IMR-90 (cell line): ENCODE results near the gene SLC9A7. TPM values are rescaled to one million over a fixed set of nuclear protein-coding genes. Genes with fewer than 3 reads are reported as not detected.

Experiments used
- ATAC-seq: fragments of 200-7000 bp; cut with Tn5 transposase; 2 replicates; pipeline ENCODE4 v1.9.1; 2020; ENCODE audit warnings: low read depth, mild to moderate bottlenecking, moderate library complexity
- BruUV-seq: library from RNA; stranded (reverse); fragments of 400-500 nt; replicated peaks from 2 replicates; lab custom pipeline; 2021; lab: Mats Ljungman, UMichigan
- CTCF ChIA-PET: fragments of 300-600 bp; formaldehyde crosslinking; extraction: SDS; loops from one replicate; lab custom pipeline; 2021; ENCODE audit warnings: antibody characterized with exemption; lab: Yijun Ruan, JAX
- POLR2A ChIA-PET: fragments of 300-600 bp; sonication (Branson Sonifier 250); formaldehyde crosslinking; loops from one replicate; lab custom pipeline; 2022; ENCODE audit warnings: antibody characterized with exemption; ENCODE audit not compliant: unreplicated experiment; lab: Charles Lee
- DNase-seq: peaks from one replicate; pipeline ENCODE4 v3.0.0; 2013
- H2AFZ ChIP-seq: replicated peaks from 2 replicates; pipeline ENCODE3; 2013; ENCODE audit warnings: low read length, mild to moderate bottlenecking; ENCODE audit not compliant: poor library complexity
- H2AK5ac ChIP-seq: 2 replicates; pipeline ENCODE4 v1.6.1; 2013; ENCODE audit warnings: low read depth, low read length, inconsistent platforms
- H2AK9ac ChIP-seq: replicated peaks from 2 replicates; pipeline ENCODE3; 2013; ENCODE audit warnings: mild to moderate bottlenecking, low read depth, low read length, moderate library complexity; ENCODE audit not compliant: poor library complexity
- H2BK120ac ChIP-seq: 2 replicates; pipeline ENCODE4 v1.6.1; 2013; ENCODE audit warnings: low read depth, low read length, inconsistent platforms
- H2BK15ac ChIP-seq: 3 replicates; pipeline ENCODE4 v1.6.1; 2013; ENCODE audit warnings: low read depth, low read length, inconsistent platforms
- H2BK20ac ChIP-seq: 2 replicates; pipeline ENCODE4 v1.6.1; 2013; ENCODE audit warnings: low read depth, mild to moderate bottlenecking, inconsistent platforms, low read length, moderate library complexity
- H2BK5ac ChIP-seq: 2 replicates; pipeline ENCODE4 v1.6.1; 2013; ENCODE audit warnings: mild to moderate bottlenecking, low read depth, low read length, inconsistent platforms; ENCODE audit not compliant: poor library complexity, severe bottlenecking
- H3K14ac ChIP-seq: replicated peaks from 2 replicates; pipeline ENCODE4 v1.6.1; 2013; ENCODE audit warnings: low read depth, low read length, inconsistent platforms
- H3K18ac ChIP-seq: 2 replicates; pipeline ENCODE4 v1.6.1; 2013; ENCODE audit warnings: low read depth, low read length, control low read depth
- H3K23ac ChIP-seq: 2 replicates; pipeline ENCODE4 v1.6.1; 2013; ENCODE audit warnings: low read depth, low read length, inconsistent platforms
- H3K27ac ChIP-seq: 2 replicates; pipeline ENCODE4 v1.5.1; 2013; ENCODE audit warnings: mild to moderate bottlenecking, control low read depth, low read length; ENCODE audit not compliant: insufficient read depth
- H3K27me3 ChIP-seq: 2 replicates; pipeline ENCODE4 v1.6.1; 2013; ENCODE audit warnings: low read length; ENCODE audit not compliant: control insufficient read depth, insufficient read depth
- H3K36me3 ChIP-seq: 2 replicates; pipeline ENCODE4 v1.6.1; 2013; ENCODE audit warnings: low read length, mixed read lengths; ENCODE audit not compliant: control insufficient read depth, insufficient read depth
- H3K4ac ChIP-seq: 2 replicates; pipeline ENCODE4 v1.6.1; 2013; ENCODE audit warnings: low read depth, low read length, inconsistent platforms
- H3K4me1 ChIP-seq: 2 replicates; pipeline ENCODE4 v1.6.1; 2013; ENCODE audit warnings: low read length, mixed read lengths; ENCODE audit not compliant: control insufficient read depth, insufficient read depth
- H3K4me2 ChIP-seq: 2 replicates; pipeline ENCODE4 v1.6.1; 2013; ENCODE audit warnings: low read depth, mild to moderate bottlenecking, control low read depth, low read length, moderate library complexity
- H3K4me3 ChIP-seq: 2 replicates; pipeline ENCODE4 v1.5.1; 2013; ENCODE audit warnings: low read depth, mild to moderate bottlenecking, control low read depth, low read length, moderate library complexity; ENCODE audit not compliant: insufficient read depth
- H3K56ac ChIP-seq: 2 replicates; pipeline ENCODE4 v1.6.1; 2013; ENCODE audit warnings: low read length, inconsistent platforms; ENCODE audit not compliant: insufficient read depth; ENCODE audit errors: extremely low read depth
- H3K79me1 ChIP-seq, 2 experiments: 2 replicates each; pipeline ENCODE4 v1.6.1; 2013; ENCODE audit warnings: low read length in 2 of 2, inconsistent platforms in 1 of 2, low read depth in 1 of 2
- H3K9ac ChIP-seq: 2 replicates; pipeline ENCODE4 v1.6.1; 2013; ENCODE audit warnings: low read depth, low read length, control low read depth
- H3K9me1 ChIP-seq: 2 replicates; pipeline ENCODE4 v1.6.1; 2013; ENCODE audit warnings: low read length, inconsistent platforms; ENCODE audit not compliant: insufficient read depth
- H3K9me3 ChIP-seq: 2 replicates; pipeline ENCODE4 v1.6.1; 2013; ENCODE audit warnings: low read length; ENCODE audit not compliant: control insufficient read depth, insufficient read depth
- H4K20me1 ChIP-seq: 2 replicates; pipeline ENCODE4 v1.6.1; 2013; ENCODE audit warnings: low read length, inconsistent platforms; ENCODE audit not compliant: insufficient read depth
- H4K5ac ChIP-seq: 2 replicates; pipeline ENCODE4 v1.6.1; 2013; ENCODE audit warnings: mild to moderate bottlenecking, low read depth, low read length, control low read depth
- H4K8ac ChIP-seq, 2 experiments: 2 replicates each; pipeline ENCODE4 v1.6.1; 2013; ENCODE audit warnings: low read depth in 2 of 2, low read length in 2 of 2, control low read depth in 1 of 2, inconsistent platforms in 1 of 2
- H4K91ac ChIP-seq: 2 replicates; pipeline ENCODE4 v1.6.1; 2013; ENCODE audit warnings: low read depth, low read length, inconsistent platforms; ENCODE audit not compliant: insufficient read depth
- BHLHE40 ChIP-seq: fragments of 150-350 bp; IDR thresholded peaks from 2 replicates; pipeline ENCODE4 v1.6.1; 2016; ENCODE audit warnings: mild to moderate bottlenecking, low read depth, low read length
- CHD1 ChIP-seq: IDR thresholded peaks from 2 replicates; pipeline ENCODE4 v1.6.1; 2012; ENCODE audit warnings: low read depth, low read length, improper control_type of control experiment
- CTCF ChIP-seq: conservative IDR thresholded peaks from 2 replicates; pipeline ENCODE4 v1.5.1; 2012; ENCODE audit warnings: mild to moderate bottlenecking, low read depth, low read length, improper control_type of control experiment
- ELK1 ChIP-seq: fragments of 150-350 bp; IDR thresholded peaks from 2 replicates; pipeline ENCODE4 v1.6.1; 2016; ENCODE audit warnings: low read depth, mild to moderate bottlenecking, low read length, moderate library complexity, borderline replicate concordance
- FOS ChIP-seq: fragments of 150-350 bp; IDR thresholded peaks from 2 replicates; pipeline ENCODE4 v1.6.1; 2016; ENCODE audit warnings: low read depth, low read length
- NFE2L2 ChIP-seq: fragments of 150-350 bp; IDR thresholded peaks from 2 replicates; pipeline ENCODE4 v1.6.1; 2016; ENCODE audit warnings: low read depth, mild to moderate bottlenecking, low read length
- POLR2A ChIP-seq: IDR thresholded peaks from 2 replicates; pipeline ENCODE4 v1.6.1; 2012; ENCODE audit warnings: mild to moderate bottlenecking, low read depth, low read length
- SMC3 ChIP-seq: fragments of 150-350 bp; IDR thresholded peaks from 2 replicates; pipeline ENCODE4 v1.6.1; 2016; ENCODE audit warnings: low read depth, mild to moderate bottlenecking, antibody characterized with exemption, low read length, moderate library complexity
- USF2 ChIP-seq: fragments of 150-350 bp; IDR thresholded peaks from 2 replicates; pipeline ENCODE4 v1.6.1; 2017; ENCODE audit warnings: mild to moderate bottlenecking, antibody characterized with exemption, low read length, low read depth
- WGBS, 2 experiments: methylation state at CpG; one replicate each; pipeline versions ENCODE4 v1.1.5 to v1.1.7; 2013; ENCODE audit warnings: missing lambda C conversion rate in 2 of 2; ENCODE audit not compliant: insufficient read length in 1 of 2; ENCODE audit errors: extremely low coverage in 2 of 2; 5-methylcytosine and 5-hydroxymethylcytosine counted together
- dilution Hi-C: fragments of 300-500 bp; cut with HindIII; formaldehyde crosslinking; loops from one replicate; pipeline ENCODE4 v1.14.3; 2018; ENCODE audit warnings: low sequenced_read_pairs; ENCODE audit not compliant: unreplicated experiment
- in situ Hi-C: fragments of 300-500 bp; cut with MboI; formaldehyde crosslinking; loops from 3 replicates; pipeline ENCODE4 v1.14.3; 2019; ENCODE audit warnings: low sequenced_read_pairs, inconsistent platforms, mixed read lengths
- intact Hi-C: fragments of 100-400 bp; cut with micrococcal nuclease; formaldehyde crosslinking; loops from 2 replicates; pipeline ENCODE4 v1.10.0; 2022
- polyA plus RNA-seq, 3 experiments: library from polyadenylated mRNA; depleted of rRNA; stranded (reverse); fragments of >200 nt; gene quantifications; 2 replicates each; pipeline ENCODE4 v1.2.3, GENCODE V29; 2012; ENCODE audit warnings: low replicate concordance in 1 of 3
- total RNA-seq: library from RNA; depleted of rRNA; stranded (reverse); fragments of >200 nt; gene quantifications from 2 replicates; pipeline ENCODE4 v1.2.3, GENCODE V29; 2012

SLC9A7 gene
- total and polyA plus RNA-seq, 2 of the 4 experiments (the other 2 are of a cell fraction), result 14.4 to 76.4 TPM

GRCh38 chrX:46559062-46559461 is 199.9 kb downstream of the SLC9A7 start:
- no peak overlapping the region for H2BK120ac ChIP-seq
- DNase-seq (no peak), ATAC-seq (no peak)
- in situ Hi-C loops (loop anchor here (10.0 kb wide), 1 partner anchor 86 kb away; no protein-coding TSS in a partner anchor), dilution Hi-C loops (no loop called here), intact Hi-C loops (loop anchor here (5.0 to 10.0 kb wide), 2 partner anchors 198 to 536 kb away; partner anchors contain the start of gene SLC9A7)
- no peak overlapping the region for H4K8ac ChIP-seq
- H3K9me3 ChIP-seq, result no peaks in the 10 kb centered on the region
- H4K91ac ChIP-seq, result no peak overlapping the region
- no peak overlapping the region for H3K23ac ChIP-seq
- ChIA-PET CTCF (no interaction called here), POLR2A (no interaction called here)
- no peak overlapping the region for H3K27ac ChIP-seq
- no peak overlapping the region for H3K4me2 ChIP-seq
- no peak overlapping the region for H3K9ac ChIP-seq
- H2AK5ac ChIP-seq, result no peak overlapping the region
- H3K4me1 ChIP-seq, result no peaks in the 10 kb centered on the region
- H2BK15ac ChIP-seq, result no peak overlapping the region
- H2AFZ ChIP-seq, result no peak overlapping the region
- H3K4me3 ChIP-seq, result no peak overlapping the region
- no peak overlapping the region for H3K4ac ChIP-seq
- no peak overlapping the region for H3K14ac ChIP-seq
- no peak overlapping the region for H2BK20ac ChIP-seq
- WGBS, 2 experiments, result 80% methylated on average over 1 of the region's 3 CpGs; no CpG with 5 or more reads in 1 of the 2 experiments
- H3K79me1 ChIP-seq, result no peaks in the 10 kb centered on the region
- no peaks in the 10 kb centered on the region for H3K27me3 ChIP-seq
- TF ChIP-seq USF2 (no peak), SMC3 (no peak), CTCF (no peak), FOS (no peak), CHD1 (no peak), NFE2L2 (no peak), BHLHE40 (no peak), ELK1 (no peak), POLR2A (no peak)
- no peaks in the 10 kb centered on the region for H4K20me1 ChIP-seq
- no peak overlapping the region for H2BK5ac ChIP-seq
- no peak overlapping the region for H3K56ac ChIP-seq
- no peak overlapping the region for H3K18ac ChIP-seq
- no peak overlapping the region for H2AK9ac ChIP-seq
- H4K5ac ChIP-seq, result no peak overlapping the region
- H3K9me1 ChIP-seq, result no peaks in the 10 kb centered on the region
- H3K36me3 ChIP-seq, result no peaks in the 10 kb centered on the region
- no TSS peak for BruUV-seq
